Spleen (tissue), 11 donors: ENCODE measurements around the gene AP5Z1. TPM values are rescaled to one million over a fixed set of nuclear protein-coding genes. Genes with fewer than 3 reads are reported as not detected.

Experiments used
- DNase-seq: peaks from one replicate; pipeline ENCODE4 v3.0.0-alpha.2; 2020
- H3K27ac ChIP-seq, 8 donors: fragments of 200-600 bp; sonication (generic) in 7 of 8; 1 replicate in 4 of 8; 2 replicates in 4 of 8; pipeline versions ENCODE4 v1.5.0 to v1.8.0; 2016 to 2021; ENCODE audit warnings: inconsistent platforms in 4 of 8, mild to moderate bottlenecking in 4 of 8, moderate library complexity in 1 of 8
- H3K27me3 ChIP-seq, 7 donors: fragments of 200-600 bp; sonication (generic) in 6 of 7; replicated peaks in 1 of 7; 1 replicate in 4 of 7; 2 replicates in 3 of 7; pipeline versions ENCODE4 v1.5.0 to v1.8.0; 2016 to 2021; ENCODE audit warnings: inconsistent platforms in 3 of 7, mild to moderate bottlenecking in 1 of 7
- H3K36me3 ChIP-seq, 6 donors: fragments of 200-600 bp; sonication (generic) in 5 of 6; 1 replicate in 4 of 6; 2 replicates in 2 of 6; pipeline versions ENCODE4 v1.5.0 to v1.8.0; 2016 to 2021; ENCODE audit warnings: inconsistent platforms in 2 of 6
- H3K4me1 ChIP-seq, 6 donors: fragments of 200-600 bp; sonication (generic) in 5 of 6; 1 replicate in 3 of 6; 2 replicates in 3 of 6; pipeline versions ENCODE4 v1.5.0 to v1.8.0; 2016 to 2021; ENCODE audit warnings: inconsistent platforms in 3 of 6
- H3K4me3 ChIP-seq, 8 donors: fragments of 200-600 bp; sonication (generic) in 7 of 8; 1 replicate in 4 of 8; 2 replicates in 4 of 8; pipeline versions ENCODE4 v1.5.0 to v1.8.0; 2016 to 2021; ENCODE audit warnings: inconsistent platforms in 4 of 8, mild to moderate bottlenecking in 4 of 8, moderate library complexity in 2 of 8
- H3K9me3 ChIP-seq, 8 donors: fragments of 200-600 bp; sonication (generic) in 7 of 8; 1 replicate in 4 of 8; 2 replicates in 4 of 8; pipeline versions ENCODE4 v1.5.0 to v1.8.0; 2016 to 2021; ENCODE audit warnings: inconsistent platforms in 4 of 8
- CTCF ChIP-seq, 11 experiments: fragments of 200-600 bp in 7 of 11; fragments of 450-650 bp in 4 of 11; sonication (generic) in 4 of 11; IDR thresholded peaks in 8 of 11; conservative IDR thresholded peaks in 3 of 11; 1 replicate in 7 of 11; 2 replicates in 4 of 11; pipeline versions ENCODE4 v1.4.0 to v1.8.0; 2016 to 2021; ENCODE audit warnings: antibody characterized with exemption in 11 of 11, inconsistent platforms in 4 of 11, mild to moderate bottlenecking in 1 of 11
- POLR2A ChIP-seq, 3 donors: fragments of 450-650 bp; IDR thresholded peaks; one replicate each; pipeline ENCODE4 v1.5.1; 2017; ENCODE audit warnings: antibody characterized with exemption in 3 of 3, mild to moderate bottlenecking in 1 of 3
- POLR2AphosphoS5 ChIP-seq, 3 donors: sonication (generic); formaldehyde crosslinking; IDR thresholded peaks; one replicate each; pipeline ENCODE4 v1.5.1; 2017; ENCODE audit warnings: antibody characterized with exemption in 3 of 3
- WGBS, 5 donors: extraction: QIAGEN DNeasy Blood & Tissue Kit in 3 of 5; methylation state at CpG; one replicate each; pipeline versions ENCODE4 v1.1.5 to v1.1.7; 2013 to 2018; 5-methylcytosine and 5-hydroxymethylcytosine counted together
- intact Hi-C: fragments of 100-400 bp; cut with DNase I; formaldehyde crosslinking; loops from one replicate; pipeline ENCODE4 v1.15.0; 2023; ENCODE audit warnings: low total_unique reads
- microRNA-seq, 3 donors: library from miRNA; unstranded; fragments of <30 nt; microRNA quantifications; one replicate each; pipeline versions ENCODE4 to v1.1.0, GENCODE V29; 2019 to 2020
- polyA plus RNA-seq, 3 donors: library from polyadenylated mRNA; stranded (reverse); fragments of 200-250 nt; gene quantifications; one replicate each; pipeline ENCODE4 v1.2.1, GENCODE V29; 2013
- small RNA-seq, 4 donors: library from RNA; depleted of rRNA; stranded (forward); fragments of <200 nt; gene quantifications; one replicate each; pipeline ENCODE3, GENCODE V24; 2016
- total RNA-seq, 7 donors: library from RNA; depleted of rRNA in 3 of 7; stranded (reverse); fragments of >200 nt in 3 of 7; fragmentation: NEBNext Ultra II Directional in 4 of 7; extraction: Animal tissue kit (Norgen Biotek cat#: 25700) in 4 of 7; gene quantifications; one replicate each; pipeline versions ENCODE4 v1.1.0 to v1.2.1, GENCODE V29; 2016 to 2021
- donor health status: healthy with polysubstance abuse.
- donor health status: DM: no; HTN: no; CAD: no; lungs with moderate emphysema.
- donor health status: DM: no; HTN: no; CAD: no.
- donor health status: Bipolar disorder and iron deficiency.
- donor health status: healthy.
- donor health status: DM: no; HTN: no; CAD: no.
- donor health status: DM: yes; HTN: yes; CAD: no.

The AP5Z1 gene
- total and polyA plus RNA-seq, 10 donors: 39.3 to 156 (median 64.7) TPM

- 89 to 92% (median 91%) methylated on average over 15 to 21 of the region's 21 CpGs for WGBS, 5 donors
- H3K36me3 ChIP-seq: no peaks in the 10 kb centered on the region
- peak; percentile 52 for DNase-seq
- H3K9me3 ChIP-seq: no peaks in the 10 kb centered on the region
- H3K27ac ChIP-seq: no peak overlapping the region
- H3K27me3 ChIP-seq: peaks cover 0 to 3% (median 0%) of the 10 kb centered on the region in 7 donors
- TF ChIP-seq POLR2A (IDR thresholded peaks at IDR 0.05): no peak
- no peak for TF ChIP-seq POLR2AphosphoS5 (IDR thresholded peaks at IDR 0.05)
- TF ChIP-seq CTCF (IDR thresholded peaks at IDR 0.05 in 8 of 11, conservative IDR thresholded peaks at IDR 0.05 in 3 of 11): no peak
- intact Hi-C loops: no loop called here
- H3K4me1 ChIP-seq: no peaks in the 10 kb centered on the region
- no peak overlapping the region for H3K4me3 ChIP-seq
These were observed 63.4 kb downstream of the AP5Z1 start for GRCh38 chr7:4838626-4839334.

- Histone ChIP-seq H3K36me3 (no peaks in the 10 kb centered on the region), H3K27ac (no peak overlapping the region), H3K9me3 (no peaks in the 10 kb centered on the region), H3K4me3 (no peak overlapping the region), H3K27me3 (peaks cover 0 to 13% (median 0%) of the 10 kb centered on the region in 7 donors), H3K4me1 (no peaks in the 10 kb centered on the region)
- intact Hi-C loops: no loop called here
- 86 to 94% (median 88%) methylated on average over 13 to 16 of the region's 16 CpGs for whole genome bisulfite sequencing, 5 donors
- TF ChIP-seq CTCF (IDR thresholded peaks at IDR 0.05 in 8 of 11, conservative IDR thresholded peaks at IDR 0.05 in 3 of 11) (no peak), POLR2A (IDR thresholded peaks at IDR 0.05) (no peak), POLR2AphosphoS5 (IDR thresholded peaks at IDR 0.05) (no peak)
- DNase-seq: peak; percentile 59
These were observed 64.7 kb downstream of the AP5Z1 start for GRCh38 chr7:4840079-4840501.

Small RNA genes lying within 50 kb of the gene (microRNA-seq; reads per million reads assigned to microRNA genes)
- gene MIR4656: 0 reads per million in 3 donors

Small RNA genes lying within 50 kb of the gene (small RNA-seq; reads per million reads assigned to genes)
- 0 reads per million in 4 donors for gene MIR4656
- gene RF00019: 0 reads per million in 4 donors

Other genes with a start within 250 kb of the AP5Z1 start
- 10 to 100 TPM; 26.3 to 46.0 (median 36.9) TPM for gene FOXK1, start 93.3 kb upstream of the AP5Z1 start, total RNA-seq
- gene FOXK1, start 93.3 kb upstream of the AP5Z1 start, polyA plus RNA-seq: 10 to 100 TPM in 1 of 3 donors, 1 to 10 TPM in 2; 2.6 to 12.2 (median 2.7) TPM
- gene PAPOLB, start 86.4 kb downstream of the AP5Z1 start, total RNA-seq: under 1 TPM in 3 of 7 donors, not detected in 4; 0.15 to 0.34 (median 0.26) TPM
- gene PAPOLB, start 86.4 kb downstream of the AP5Z1 start, polyA plus RNA-seq: not detected
- gene RADIL, start 108.1 kb downstream of the AP5Z1 start, total RNA-seq: 1 to 10 TPM in 6 of 7 donors, under 1 TPM in 1; 0.74 to 2.8 (median 1.7) TPM
- gene RADIL, start 108.1 kb downstream of the AP5Z1 start, polyA plus RNA-seq: under 1 TPM; 0.24 to 0.93 (median 0.63) TPM
- not detected for gene MMD2, start 183.6 kb downstream of the AP5Z1 start, total RNA-seq
- gene MMD2, start 183.6 kb downstream of the AP5Z1 start, polyA plus RNA-seq: not detected